CD14-positive monocyte (primary cell): Measurements from ENCODE around the gene RBMS3. TPM values are rescaled to one million over a fixed set of nuclear protein-coding genes. Genes with fewer than 3 reads are reported as not detected.

Experiments
- DNase-seq, 3 donors: peaks; one replicate each; pipeline ENCODE4 v3.0.0-alpha.2; 2011 to 2022
- H2AFZ ChIP-seq: 2 replicates; pipeline ENCODE4 v1.6.0; 2012; ENCODE audit warnings: mild to moderate bottlenecking, low read depth, low read length, inconsistent platforms; ENCODE audit not compliant: insufficient read depth, poor library complexity, severe bottlenecking
- H3K27ac ChIP-seq, 2 donors: 1 replicate in 1 of 2; 2 replicates in 1 of 2; pipeline ENCODE4 v1.5.1; 2012 to 2013; ENCODE audit warnings: low read length in 2 of 2, control low read depth in 1 of 2, inconsistent platforms in 1 of 2, low read depth in 1 of 2, mild to moderate bottlenecking in 1 of 2
- H3K27me3 ChIP-seq, 2 donors: one replicate each; pipeline versions ENCODE4 v1.6.0 to v1.6.1; 2011 to 2013; ENCODE audit warnings: low read length in 2 of 2; ENCODE audit not compliant: control insufficient read depth in 2 of 2, insufficient read depth in 2 of 2
- H3K36me3 ChIP-seq, 2 donors: replicated peaks in 1 of 2; 1 replicate in 1 of 2; 2 replicates in 1 of 2; pipeline versions ENCODE4 v1.5.1 to v1.6.1; 2012 to 2013; ENCODE audit warnings: low read length in 2 of 2, control low read depth in 1 of 2, inconsistent platforms in 1 of 2, mild to moderate bottlenecking in 1 of 2; ENCODE audit not compliant: insufficient read depth in 2 of 2, control insufficient read depth in 1 of 2
- H3K4me1 ChIP-seq, 2 donors: 1 replicate in 1 of 2; 2 replicates in 1 of 2; pipeline versions ENCODE4 v1.5.1 to v1.6.1; 2012 to 2013; ENCODE audit warnings: low read length in 2 of 2, control low read depth in 1 of 2, inconsistent platforms in 1 of 2, mild to moderate bottlenecking in 1 of 2, moderate library complexity in 1 of 2; ENCODE audit not compliant: insufficient read depth in 2 of 2, control insufficient read depth in 1 of 2
- H3K4me2 ChIP-seq: replicated peaks from 2 replicates; pipeline ENCODE3; 2012; ENCODE audit warnings: low read length, moderate library complexity, mild to moderate bottlenecking; ENCODE audit not compliant: poor library complexity, severe bottlenecking; ENCODE audit errors: extremely low read depth
- H3K4me3 ChIP-seq, 3 experiments: fragments of 200-600 bp in 1 of 3; sonication (generic) in 1 of 3; replicated peaks in 1 of 3; 1 replicate in 2 of 3; 2 replicates in 1 of 3; pipeline ENCODE4 v1.5.1; 2011 to 2013; ENCODE audit warnings: low read length in 3 of 3, mild to moderate bottlenecking in 3 of 3, control low read depth in 2 of 3, low read depth in 2 of 3, inconsistent platforms in 1 of 3, moderate library complexity in 1 of 3
- H3K79me2 ChIP-seq: 2 replicates; pipeline ENCODE4 v1.6.0; 2012; ENCODE audit warnings: mild to moderate bottlenecking, control low read depth, inconsistent platforms, low read length, moderate library complexity; ENCODE audit not compliant: insufficient read depth
- H3K9ac ChIP-seq: 2 replicates; pipeline ENCODE4 v1.6.0; 2017; ENCODE audit warnings: low read length, mild to moderate bottlenecking; ENCODE audit not compliant: insufficient read depth, poor library complexity, severe bottlenecking
- H3K9me3 ChIP-seq, 2 donors: replicated peaks in 1 of 2; 1 replicate in 1 of 2; 2 replicates in 1 of 2; pipeline versions ENCODE4 v1.5.1 to v1.6.1; 2012 to 2013; ENCODE audit warnings: low read length in 2 of 2, control low read depth in 1 of 2; ENCODE audit not compliant: control insufficient read depth in 1 of 2, insufficient read depth in 1 of 2
- H4K20me1 ChIP-seq: 2 replicates; pipeline ENCODE4 v1.6.0; 2012; ENCODE audit warnings: mild to moderate bottlenecking, low read length, control low read depth, moderate library complexity; ENCODE audit not compliant: insufficient read depth
- H3K27ac Mint-ChIP-seq, 7 donors: one replicate each; pipeline ENCODE4 v1.8.0; 2020; ENCODE audit warnings: mild to moderate bottlenecking in 7 of 7, mixed read lengths in 7 of 7, moderate library complexity in 6 of 7, inconsistent platforms in 2 of 7
- H3K27me3 Mint-ChIP-seq, 3 donors: one replicate each; pipeline ENCODE4 v1.8.0; 2021 to 2022; ENCODE audit warnings: low read depth in 3 of 3, mild to moderate bottlenecking in 3 of 3, mixed read lengths in 3 of 3, moderate library complexity in 3 of 3, inconsistent platforms in 1 of 3
- H3K36me3 Mint-ChIP-seq, 2 donors: one replicate each; pipeline ENCODE4 v1.8.0; 2020; ENCODE audit warnings: mixed read lengths in 2 of 2, inconsistent platforms in 1 of 2, mild to moderate bottlenecking in 1 of 2
- H3K4me1 Mint-ChIP-seq: one replicate; pipeline ENCODE4 v1.8.0; 2020; ENCODE audit warnings: mild to moderate bottlenecking, mixed read lengths
- H3K4me3 Mint-ChIP-seq, 2 donors: one replicate each; pipeline ENCODE4 v1.8.0; 2020; ENCODE audit warnings: mild to moderate bottlenecking in 2 of 2, mixed read lengths in 2 of 2, moderate library complexity in 1 of 2
- H3K9me3 Mint-ChIP-seq, 7 donors: one replicate each; pipeline ENCODE4 v1.8.0; 2020 to 2022; ENCODE audit warnings: mixed read lengths in 7 of 7, mild to moderate bottlenecking in 6 of 7, moderate library complexity in 6 of 7, inconsistent platforms in 2 of 7
- CTCF ChIP-seq: fragments of 200-600 bp; IDR thresholded peaks from one replicate; pipeline ENCODE4 v1.8.0; 2022; ENCODE audit warnings: antibody characterized with exemption, mild to moderate bottlenecking
- WGBS: methylation state at CpG from one replicate; pipeline ENCODE4 v1.1.5; 2013; ENCODE audit warnings: missing lambda C conversion rate; ENCODE audit not compliant: insufficient coverage; 5-methylcytosine and 5-hydroxymethylcytosine counted together
- intact Hi-C, 2 donors: fragments of 100-400 bp; cut with micrococcal nuclease; formaldehyde crosslinking; loops; one replicate each; pipeline versions ENCODE4 v1.15.0 to v1.15.1; 2023
- polyA plus RNA-seq, 3 donors: library from polyadenylated mRNA; depleted of rRNA in 1 of 3; unstranded in 2 of 3; stranded (reverse) in 1 of 3; fragments of 300-500 nt in 2 of 3; fragments of >200 nt in 1 of 3; fragmentation: Illumina TruSeq in 2 of 3; gene quantifications; 1 replicate in 2 of 3; 2 replicates in 1 of 3; pipeline ENCODE4 v1.2.3, GENCODE V29; 2012 to 2021

The RBMS3 gene
- polyA plus RNA-seq, 3 donors = not detected

GRCh38 chr3:29898171-29898965 is 617.5 kb downstream of the RBMS3 start:
- Histone ChIP-seq H3K36me3 (no peaks in the 10 kb centered on the region), H3K4me3 (no peak overlapping the region), H3K9me3 (no peaks in the 10 kb centered on the region), H2AFZ (no peak overlapping the region), H3K27me3 (no peaks in the 10 kb centered on the region), H3K79me2 (no peaks in the 10 kb centered on the region), H3K27ac (no peak overlapping the region), H3K4me1 (no peaks in the 10 kb centered on the region), H3K4me2 (no peak overlapping the region), H3K9ac (no peak overlapping the region), H4K20me1 (no peaks in the 10 kb centered on the region)
- no peak overlapping the region for H3K27ac Mint-ChIP-seq
- H3K36me3 Mint-ChIP-seq = no peaks in the 10 kb centered on the region
- 90% methylated on average over 3 of the region's 7 CpGs for WGBS
- intact Hi-C loops = no loop called here
- no peak overlapping the region for H3K4me3 Mint-ChIP-seq
- no peaks in the 10 kb centered on the region for H3K27me3 Mint-ChIP-seq
- DNase-seq = no peak
- no peaks in the 10 kb centered on the region for H3K4me1 Mint-ChIP-seq
- H3K9me3 Mint-ChIP-seq = peaks cover 0 to 3% (median 0%) of the 10 kb centered on the region in 7 donors
- TF ChIP-seq CTCF = no peak

GRCh38 chr3:29899021-29899420 is 618.1 kb downstream of the RBMS3 start:
- Mint-ChIP-seq H3K4me1 (no peaks in the 10 kb centered on the region), H3K27me3 (no peaks in the 10 kb centered on the region), H3K36me3 (no peaks in the 10 kb centered on the region), H3K9me3 (no peaks in the 10 kb centered on the region), H3K4me3 (no peak overlapping the region), H3K27ac (no peak overlapping the region)
- no peak for TF ChIP-seq CTCF
- no peak for DNase-seq
- Histone ChIP-seq H4K20me1 (no peaks in the 10 kb centered on the region), H3K4me1 (no peaks in the 10 kb centered on the region), H3K27me3 (no peaks in the 10 kb centered on the region), H3K79me2 (no peaks in the 10 kb centered on the region), H3K36me3 (no peaks in the 10 kb centered on the region), H3K27ac (no peak overlapping the region), H2AFZ (no peak overlapping the region), H3K9ac (no peak overlapping the region), H3K4me2 (no peak overlapping the region), H3K9me3 (no peaks in the 10 kb centered on the region), H3K4me3 (no peak overlapping the region)
- WGBS = no CpG with 5 or more reads among the region's 2 CpGs
- intact Hi-C loops = no loop called here
